ENCODE results near the gene FBLN5.
"Not testable (repeated sequence)": the region's sequence is repeated elsewhere in the genome, so short reads cannot be mapped to it uniquely, and the experiment has no call there.

Gene FBLN5

DNA sequence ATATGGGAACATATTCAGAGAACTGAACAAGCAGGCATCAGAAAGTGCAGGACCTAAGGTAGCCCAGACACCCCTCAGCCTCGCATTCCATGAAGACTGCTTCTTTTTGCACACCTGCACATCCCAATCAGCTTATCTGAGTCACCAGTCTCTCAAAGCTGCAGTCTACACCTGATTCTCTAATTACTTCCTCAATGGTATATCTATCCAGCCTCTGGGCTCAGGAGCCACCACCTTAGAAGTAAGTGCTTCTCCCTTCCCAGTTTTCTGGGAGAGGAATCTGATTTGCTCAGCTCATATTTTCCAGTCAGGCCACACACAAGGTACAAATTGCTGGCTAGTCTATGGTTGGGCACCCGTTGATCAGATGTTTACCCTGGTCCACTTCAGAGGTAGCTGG is 101.8 kb downstream of the FBLN5 start:
- H3K4me3 ChIP-seq (ENCODE audit: low read length): no peak overlapping the region
- no peak for DNase-seq (ENCODE audit: low read depth, low spot score)

DNA sequence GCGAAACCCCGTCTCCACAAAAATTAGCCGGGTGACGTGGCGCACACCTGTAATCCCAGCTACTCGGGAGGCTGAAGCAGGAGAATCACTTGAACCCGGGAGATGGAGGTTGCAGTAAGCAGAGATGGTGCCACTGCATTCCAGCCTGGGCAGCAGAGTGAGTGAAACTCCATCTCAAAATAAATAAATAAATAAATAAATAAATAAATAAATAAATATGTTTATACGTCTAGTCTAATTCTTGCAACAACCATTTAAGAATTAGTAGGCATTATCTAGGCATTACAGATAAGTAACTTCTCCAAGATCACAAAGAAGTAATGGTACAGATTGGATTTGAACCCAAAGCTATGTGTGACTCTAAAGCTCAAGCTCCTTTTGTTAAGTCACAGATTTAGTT is 102.4 kb downstream of the FBLN5 start:
- H3K4me3 ChIP-seq (ENCODE audit: low read length); DNase-seq (ENCODE audit: low read depth, low spot score): not testable (repeated sequence)

DNA sequence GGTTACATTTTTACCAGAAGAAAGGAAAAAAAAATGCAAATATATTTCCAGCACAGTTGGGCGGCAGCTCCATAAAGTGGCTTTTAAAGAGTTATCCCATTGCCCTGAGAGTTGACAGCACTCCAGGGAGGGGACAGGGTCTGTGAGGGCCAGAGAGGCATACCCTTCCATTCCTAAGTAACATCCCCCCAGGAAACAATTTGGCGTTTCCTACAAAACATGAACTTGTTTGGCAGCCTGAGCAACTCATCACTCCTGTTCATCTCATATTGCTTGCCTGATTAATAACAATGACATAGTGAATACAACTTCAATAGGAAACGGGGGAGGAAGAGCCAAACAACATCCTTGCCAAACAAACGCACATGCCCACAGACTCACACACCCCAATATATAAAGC is 103.5 kb downstream of the FBLN5 start:
- DNase-seq (ENCODE audit: low read depth, low spot score): no peak
- no peak overlapping the region for H3K4me3 ChIP-seq (ENCODE audit: low read length)

DNA sequence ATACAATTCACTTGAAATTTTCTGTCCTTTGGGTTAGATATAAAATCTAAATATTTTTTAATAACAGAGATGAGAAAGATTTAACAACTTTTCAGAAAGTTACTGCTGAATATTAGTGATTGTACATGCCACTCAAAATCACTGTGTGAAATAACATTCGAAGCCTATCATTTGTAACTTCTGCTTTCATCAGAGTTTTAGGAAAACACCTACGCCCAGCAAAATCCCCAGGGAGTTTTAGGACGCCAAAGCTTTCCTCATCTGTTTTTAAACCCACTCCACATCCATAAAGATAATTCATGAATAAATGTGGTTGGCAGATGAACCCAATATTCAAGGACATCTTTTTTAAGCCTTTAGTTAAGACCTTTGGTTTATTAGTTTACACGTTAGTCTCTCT is 104.1 kb downstream of the FBLN5 start:
- no peak for DNase-seq (ENCODE audit: low read depth, low spot score)
- no peak overlapping the region for H3K4me3 ChIP-seq (ENCODE audit: low read length)

DNA sequence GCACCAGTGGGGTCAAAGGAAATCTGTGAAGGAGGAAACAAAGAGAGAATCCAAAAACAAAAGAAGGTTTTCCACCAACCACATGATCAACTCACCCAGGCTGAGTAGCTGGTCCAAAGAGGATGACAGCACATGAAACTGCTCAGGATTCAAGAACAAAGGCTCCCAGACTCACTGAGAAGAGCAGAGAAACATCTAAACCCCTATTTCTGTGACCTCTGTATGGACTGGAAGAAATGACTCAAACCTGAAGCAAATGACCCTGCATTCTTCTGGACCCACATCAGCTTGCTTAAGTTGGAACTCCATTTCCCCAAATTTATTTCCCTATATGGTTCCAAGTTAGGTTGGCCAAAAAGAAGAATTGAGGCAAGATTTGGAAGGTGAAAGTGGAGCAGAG is 106.4 kb downstream of the FBLN5 start:
- DNase-seq (ENCODE audit: low read depth, low spot score): no peak
- H3K4me3 ChIP-seq (ENCODE audit: low read length): no peak overlapping the region

DNA sequence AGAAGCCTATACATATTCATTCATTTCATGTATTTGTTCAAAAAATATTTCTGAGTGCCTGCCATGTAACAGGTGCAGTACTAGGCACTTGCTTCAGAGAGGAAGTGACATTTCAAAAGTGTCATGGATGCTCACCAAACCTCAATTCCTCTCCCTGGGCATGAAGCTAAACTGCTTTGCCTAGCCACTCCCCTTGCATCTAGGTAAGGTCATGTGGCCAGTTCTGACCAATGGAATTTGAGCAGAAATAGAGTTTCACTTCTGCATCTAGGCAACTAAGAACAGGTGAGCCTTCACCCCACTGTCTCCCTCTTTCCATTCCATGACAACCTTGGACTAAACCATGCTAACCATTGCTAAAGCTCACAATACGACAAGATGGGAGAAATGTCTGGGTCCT is 107.7 kb downstream of the FBLN5 start:
- no peak overlapping the region for H3K4me3 ChIP-seq (ENCODE audit: low read length)
- DNase-seq (ENCODE audit: low read depth, low spot score): no peak

DNA sequence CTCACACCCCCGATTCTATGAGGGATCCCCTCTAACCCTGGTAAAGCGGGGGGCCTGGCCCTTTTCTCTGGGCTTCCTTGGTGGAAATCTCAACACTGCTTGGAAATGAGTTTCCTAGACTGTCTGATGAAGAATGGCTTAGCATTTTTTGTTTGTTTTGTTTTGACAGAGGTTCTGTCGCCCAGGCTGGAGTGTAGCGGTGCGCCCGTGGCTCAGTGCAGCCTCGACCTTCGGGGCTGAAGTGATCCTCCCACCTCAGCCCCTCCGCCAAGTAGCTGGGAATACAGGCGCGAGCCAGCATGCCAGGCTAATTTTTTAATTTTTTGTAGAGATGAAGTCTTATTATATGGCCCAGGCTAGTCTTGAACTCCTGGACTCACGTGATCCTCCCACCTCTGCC is 110.4 kb downstream of the FBLN5 start:
- peak overlapping the region; percentile 44 for H3K4me3 ChIP-seq (ENCODE audit: low read length)
- DNase-seq (ENCODE audit: low read depth, low spot score): no peak

DNA sequence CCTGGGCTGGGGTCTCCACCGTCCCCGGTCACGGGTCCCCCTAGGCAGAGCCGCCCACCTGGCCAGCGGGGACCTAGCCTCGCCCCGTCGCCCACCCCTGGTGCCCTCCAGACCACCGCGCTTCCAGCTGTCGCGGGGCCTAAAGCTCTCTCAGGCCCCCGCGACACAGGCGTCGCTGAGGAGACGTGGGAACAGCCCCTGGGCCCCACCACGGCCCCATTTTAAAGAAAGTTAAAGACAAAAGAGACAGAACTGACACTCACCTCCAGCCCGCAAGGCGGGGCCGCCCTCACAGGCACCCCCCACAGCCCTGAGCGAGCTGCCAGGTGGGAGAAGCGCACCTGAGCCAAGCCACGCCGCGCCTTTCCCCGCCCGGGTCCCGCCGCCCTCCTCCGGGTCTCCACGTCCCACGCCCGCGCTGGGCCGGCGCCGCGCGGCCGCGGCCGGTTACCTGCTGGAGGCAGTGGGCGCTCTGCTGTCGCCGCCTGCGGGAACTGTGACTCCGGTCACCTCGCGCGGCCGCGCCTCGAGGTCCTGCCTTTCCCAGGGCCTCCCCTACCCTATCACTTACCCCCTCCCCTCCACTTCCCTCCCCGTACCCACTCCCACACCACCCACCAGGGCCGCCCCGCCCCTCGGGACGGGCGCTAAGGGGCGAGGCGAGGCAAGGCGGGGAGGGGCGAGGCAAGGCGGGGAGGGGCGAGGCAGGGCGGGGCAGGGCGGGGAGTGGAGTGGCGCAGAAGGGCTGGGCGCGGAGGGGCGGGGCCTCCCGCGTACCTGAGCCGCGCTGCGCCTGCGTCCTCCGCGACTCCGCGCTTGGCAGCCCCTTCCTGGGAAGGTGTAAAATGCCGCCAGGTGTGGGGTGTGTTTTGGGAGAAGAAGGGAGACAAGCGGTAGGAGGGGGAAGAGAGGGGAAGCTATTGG is 111.3 kb downstream of the FBLN5 start:
- H3K4me3 ChIP-seq (ENCODE audit: low read length): peak overlapping the region; percentile 44
- DNase-seq (ENCODE audit: low read depth, low spot score): peak; percentile 8

DNA sequence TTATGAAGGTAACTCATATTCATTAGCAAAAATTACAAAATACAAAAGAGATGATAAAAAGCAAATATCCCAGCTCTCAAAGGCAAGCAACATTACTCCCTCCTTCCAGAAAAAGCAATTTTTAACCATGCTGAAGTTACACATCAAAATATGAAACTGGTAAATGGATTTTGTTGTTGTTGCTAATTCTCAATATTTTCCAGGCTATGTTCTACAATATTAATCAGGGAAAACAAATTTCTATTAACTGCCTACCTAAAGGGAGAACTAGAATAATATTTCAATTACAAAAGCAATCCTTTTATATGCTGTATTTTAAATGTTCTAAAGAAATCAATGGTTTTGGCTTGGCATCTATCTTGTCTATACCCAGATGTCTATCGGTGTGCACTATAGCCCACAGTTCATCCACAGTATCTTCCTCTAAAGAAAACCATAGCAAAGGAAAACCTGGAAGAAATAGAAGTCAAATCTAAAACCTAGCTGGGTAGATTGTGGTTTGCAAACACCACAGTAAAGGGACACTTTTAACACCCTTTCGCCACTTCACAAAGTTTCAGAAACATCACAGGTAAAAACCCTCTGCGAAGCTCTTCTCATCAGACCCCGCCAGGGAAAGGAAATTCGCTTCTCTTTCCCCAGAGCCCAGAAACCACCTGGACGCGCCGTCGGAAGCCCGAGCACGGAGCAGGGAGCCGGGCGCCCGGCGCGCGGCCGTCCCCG is 112.1 kb downstream of the FBLN5 start:
- DNase-seq (ENCODE audit: low read depth, low spot score): peak; percentile 66
- no peak overlapping the region for H3K4me3 ChIP-seq (ENCODE audit: low read length)

DNA sequence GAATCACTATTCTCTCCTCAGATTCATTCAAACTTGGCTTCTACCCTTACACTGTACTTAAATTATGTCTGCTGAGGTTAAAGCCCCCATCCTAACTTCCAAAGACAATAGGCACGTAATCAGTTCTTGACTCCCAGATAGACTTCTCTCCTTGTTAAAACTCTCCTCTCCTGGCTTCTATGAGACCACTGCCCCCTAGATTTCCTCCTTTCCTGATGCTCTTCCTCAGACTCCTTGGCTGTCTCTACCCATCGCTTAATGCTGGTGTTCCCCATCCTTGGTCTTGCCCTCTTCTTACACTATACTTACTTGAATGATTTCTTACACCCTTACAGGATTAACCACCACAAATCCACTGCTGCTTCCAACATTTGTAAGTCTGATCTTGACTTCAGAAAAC is 112.9 kb downstream of the FBLN5 start:
- no peak for DNase-seq (ENCODE audit: low read depth, low spot score)
- no peak overlapping the region for H3K4me3 ChIP-seq (ENCODE audit: low read length)

DNA sequence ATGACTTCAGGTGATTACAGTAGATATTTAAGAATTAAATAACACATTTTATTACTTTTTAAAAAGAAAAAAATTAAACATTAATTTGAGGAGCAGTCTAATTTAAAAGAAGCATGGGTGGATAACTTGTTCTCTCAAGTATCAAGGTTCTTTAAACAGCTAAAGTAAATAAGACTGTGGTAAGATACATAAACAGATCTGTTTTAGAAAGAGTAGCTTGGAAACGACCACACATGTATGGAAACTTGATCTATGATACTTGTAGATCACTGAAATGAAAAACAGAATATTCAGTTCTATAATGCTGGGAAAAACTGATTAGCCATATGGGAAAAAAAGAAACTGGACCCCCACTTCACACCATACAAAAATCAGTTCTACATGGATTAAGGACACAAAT is 116.2 kb downstream of the FBLN5 start:
- no peak overlapping the region for H3K4me3 ChIP-seq (ENCODE audit: low read length)
- DNase-seq (ENCODE audit: low read depth, low spot score): no peak

DNA sequence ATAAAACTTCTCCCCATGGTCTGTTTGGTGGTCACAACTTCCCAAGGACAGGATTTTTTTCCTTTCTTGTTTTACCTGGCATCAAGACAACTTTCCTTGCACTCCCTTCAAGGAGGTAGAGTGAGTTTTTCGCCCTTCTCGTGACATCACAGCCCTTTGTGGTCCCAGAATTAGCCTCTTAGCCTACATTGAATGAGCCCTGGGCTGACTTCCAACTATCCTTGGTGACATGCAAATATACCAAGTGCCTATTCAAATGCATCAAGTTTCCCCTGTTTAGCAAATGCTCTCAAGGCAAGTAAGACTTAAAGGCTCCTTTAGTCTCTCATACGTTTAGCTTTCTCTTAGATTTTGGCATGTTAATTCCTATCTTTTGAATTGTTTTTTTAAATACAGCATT is 116.7 kb downstream of the FBLN5 start:
- no peak overlapping the region for H3K4me3 ChIP-seq (ENCODE audit: low read length)
- DNase-seq (ENCODE audit: low read depth, low spot score): no peak

DNA sequence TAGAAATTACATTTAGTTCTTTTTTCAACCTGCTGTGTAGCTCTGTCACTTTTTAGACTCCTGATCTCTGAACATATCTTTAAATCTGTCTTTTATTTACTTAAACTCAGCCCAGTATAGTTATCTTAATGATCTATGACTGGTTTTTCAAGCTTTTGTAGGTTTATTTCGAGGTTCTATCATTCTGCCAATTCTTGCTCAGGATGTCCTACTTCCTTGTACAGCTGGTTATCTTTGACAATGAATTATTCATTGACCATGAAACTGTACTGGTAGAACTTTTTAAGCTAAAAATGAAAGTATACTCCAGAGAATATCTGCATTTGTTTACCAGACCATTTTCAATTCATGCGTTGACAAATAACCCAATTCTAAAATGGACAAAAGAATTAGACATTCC is 118.0 kb downstream of the FBLN5 start:
- no peak for DNase-seq (ENCODE audit: low read depth, low spot score)
- H3K4me3 ChIP-seq (ENCODE audit: low read length): no peak overlapping the region

DNA sequence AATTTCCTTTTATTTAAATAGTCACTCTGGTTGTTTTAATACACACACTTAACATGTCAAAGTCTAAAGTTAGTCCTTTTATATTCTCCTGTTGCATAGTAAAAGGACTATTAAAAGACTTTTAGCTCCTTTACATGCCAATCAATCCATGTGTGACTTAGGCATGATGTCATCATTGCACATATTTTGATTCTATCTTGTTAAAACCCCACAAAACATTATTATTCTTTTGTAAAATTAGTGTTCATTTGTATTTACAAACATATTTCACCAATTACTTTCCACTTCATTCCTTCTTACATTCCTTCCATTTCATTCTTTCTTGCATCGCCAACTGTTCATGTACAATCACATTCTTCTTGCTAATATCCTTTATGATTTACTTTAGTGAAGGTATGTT is 119.7 kb downstream of the FBLN5 start:
- DNase-seq (ENCODE audit: low read depth, low spot score): no peak
- H3K4me3 ChIP-seq (ENCODE audit: low read length): no peak overlapping the region

All from Jurkat, Clone E6-1 (cell line).